Natural killer cell (primary cell): Measurements from ENCODE around the gene PIGA. TPM values are rescaled to one million over a fixed set of nuclear protein-coding genes. Genes with fewer than 3 reads are reported as not detected.

Experiments
- ATAC-seq, 3 donors: fragments of 150-1000 bp in 2 of 3; fragments of 200-7000 bp in 1 of 3; cut with Tn5 transposase; 1 replicate in 1 of 3; 2 replicates in 2 of 3; pipeline ENCODE4 v1.10.0; 2021; ENCODE audit warnings: mild to moderate bottlenecking in 2 of 3, moderate library complexity in 2 of 3
- DNase-seq, 2 donors: peaks; one replicate each; pipeline versions ENCODE4 v3.0.0 to v3.0.0-alpha.2; 2013 to 2021; ENCODE audit warnings: mixed read lengths in 1 of 2
- H3K27ac ChIP-seq: one replicate; pipeline ENCODE4 v1.5.1; 2013; ENCODE audit warnings: mild to moderate bottlenecking, low read length
- H3K27me3 ChIP-seq: one replicate; pipeline ENCODE4 v1.6.1; 2013; ENCODE audit warnings: low read length; ENCODE audit not compliant: control insufficient read depth, insufficient read depth
- H3K36me3 ChIP-seq: one replicate; pipeline ENCODE4 v1.6.1; 2013; ENCODE audit warnings: low read length; ENCODE audit not compliant: control insufficient read depth, insufficient read depth
- H3K4me1 ChIP-seq: one replicate; pipeline ENCODE4 v1.6.1; 2013; ENCODE audit warnings: low read length; ENCODE audit not compliant: control insufficient read depth, insufficient read depth
- H3K4me3 ChIP-seq: one replicate; pipeline ENCODE4 v1.5.1; 2013; ENCODE audit warnings: low read length
- H3K9me3 ChIP-seq: one replicate; pipeline ENCODE4 v1.6.1; 2013; ENCODE audit warnings: low read length; ENCODE audit not compliant: control insufficient read depth, insufficient read depth
- H3K27ac Mint-ChIP-seq, 2 donors: one replicate each; pipeline ENCODE4 v1.8.0; 2022; ENCODE audit warnings: mild to moderate bottlenecking in 2 of 2, mixed read lengths in 2 of 2, moderate library complexity in 1 of 2
- H3K27me3 Mint-ChIP-seq, 2 donors: one replicate each; pipeline ENCODE4 v1.8.0; 2022; ENCODE audit warnings: low read depth in 2 of 2, mixed read lengths in 2 of 2
- H3K36me3 Mint-ChIP-seq: one replicate; pipeline ENCODE4 v1.8.0; 2022; ENCODE audit warnings: mixed read lengths
- H3K4me1 Mint-ChIP-seq, 2 donors: one replicate each; pipeline ENCODE4 v1.8.0; 2022; ENCODE audit warnings: mixed read lengths in 2 of 2
- H3K4me3 Mint-ChIP-seq: one replicate; pipeline ENCODE4 v1.8.0; 2022; ENCODE audit warnings: mild to moderate bottlenecking, moderate library complexity, mixed read lengths
- H3K9me3 Mint-ChIP-seq, 2 donors: one replicate each; pipeline ENCODE4 v1.8.0; 2022; ENCODE audit warnings: mixed read lengths in 2 of 2
- CTCF ChIP-seq: fragments of 200-600 bp; IDR thresholded peaks from one replicate; pipeline ENCODE4 v1.8.0; 2022; ENCODE audit warnings: antibody characterized with exemption
- WGBS: methylation state at CpG from one replicate; pipeline ENCODE4 v1.1.7; 2013; ENCODE audit warnings: missing lambda C conversion rate; ENCODE audit not compliant: insufficient coverage; 5-methylcytosine and 5-hydroxymethylcytosine counted together
- intact Hi-C: fragments of 100-400 bp; cut with micrococcal nuclease; formaldehyde crosslinking; loops from one replicate; pipeline ENCODE4 v1.14.2; 2022
- total RNA-seq, 4 donors: library from RNA; stranded (reverse); fragments of 120-200 nt in 1 of 4; gene quantifications; one replicate each; pipeline versions ENCODE4 v1.2.3 to v1.2.4, GENCODE V29; 2013 to 2022

The PIGA gene
- total RNA-seq, 3 donors from 2014 or later (not counting 1 experiment from before 2014, with no cell fraction given), result 71.8 to 111 (median 87.6) TPM

DNA sequence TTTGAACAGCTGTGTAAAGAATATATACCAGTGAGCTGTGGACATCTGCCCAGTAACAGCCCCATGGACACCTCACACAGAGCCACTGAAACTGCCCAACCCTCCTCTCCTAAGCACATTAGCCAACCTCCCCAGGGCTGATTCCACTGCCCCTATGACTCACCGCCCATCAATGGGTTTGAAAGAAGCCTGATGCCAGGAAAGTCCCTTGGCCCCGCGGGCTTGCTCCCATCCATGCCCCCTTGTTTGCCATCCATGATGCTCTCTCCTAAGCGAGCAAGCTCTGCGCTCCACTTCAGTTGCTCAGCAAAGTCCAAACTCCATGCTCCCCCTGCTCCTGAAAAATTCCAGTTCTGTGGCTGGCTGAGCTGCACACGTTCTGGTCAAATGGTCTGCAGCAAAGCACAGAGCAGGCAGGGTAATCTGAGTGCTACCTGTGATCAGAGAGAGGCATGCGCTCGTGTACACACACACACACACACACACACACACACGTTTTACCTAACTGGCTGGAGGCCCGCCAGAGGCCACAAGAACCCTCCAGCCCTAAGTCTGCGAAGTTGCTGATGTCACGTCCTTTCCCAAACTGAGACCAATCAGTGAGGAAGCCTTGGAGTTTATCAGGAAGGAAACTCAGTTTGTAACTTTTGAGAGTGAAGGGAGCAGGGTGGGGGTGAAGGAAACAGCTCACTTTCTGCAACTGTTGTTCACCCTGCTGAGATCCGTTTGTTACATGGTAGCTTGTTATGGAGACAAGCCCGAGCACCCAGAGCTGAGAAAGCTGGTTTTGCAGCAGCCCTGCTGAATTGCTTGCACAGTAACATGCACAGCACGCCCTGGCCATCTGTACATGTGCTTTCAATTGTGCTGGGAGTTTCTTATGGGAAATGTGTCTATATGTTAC lies 65.5 kb downstream of the PIGA start, which contains the start of gene ASB9:
Gene ASB9 (minus strand): TSS at position 466 of the 904 bp plus-strand sequence. CDS start 209 bp downstream, at position 257.
- Histone ChIP-seq H3K4me3 (no peak within 1 kb of the TSS), H3K27me3 (no peaks in the 10 kb centered on the region), H3K27ac (no peak within 1 kb of the TSS), H3K9me3 (no peaks in the 10 kb centered on the region), H3K36me3 (no peaks in the 10 kb centered on the region), H3K4me1 (peaks cover 6% of the 10 kb centered on the region)
- Mint-ChIP-seq H3K36me3 (no peaks in the 10 kb centered on the region), H3K4me3 (no peak within 1 kb of the TSS), H3K4me1 (no peaks in the 10 kb centered on the region), H3K27ac (no peak within 1 kb of the TSS), H3K9me3 (no peaks in the 10 kb centered on the region), H3K27me3 (peaks cover 0 to 1% of the 10 kb centered on the region in 2 donors)
- DNase-seq (peak in 1 of 2 donors; percentile 55), ATAC-seq (no peak)
- 14% methylated on average over 12 of the region's 15 CpGs for WGBS
- TF ChIP-seq CTCF, result no peak
- intact Hi-C loops, result no loop called here

Other genes starting within 250 kb of the PIGA start
- gene ASB9, start 65.4 kb downstream of the PIGA start, total RNA-seq, result not detected
- under 1 TPM in 1 of 3 donors, not detected in 2; 0.24 TPM for gene ASB11, start 19.9 kb downstream of the PIGA start, total RNA-seq
- gene VEGFD, start 48.9 kb upstream of the PIGA start, total RNA-seq, result not detected
- gene PIR, start 157.8 kb upstream of the PIGA start, total RNA-seq, result under 1 TPM in 1 of 3 donors, not detected in 2; 0.57 TPM
- under 1 TPM in 1 of 3 donors, not detected in 2; 0.30 TPM for gene BMX, start 165.3 kb upstream of the PIGA start, total RNA-seq